Erythroblast (primary cell): ENCODE measurements around the gene OLFML2B.

Experiments
- GATA1 ChIP-seq: IDR thresholded peaks from 2 replicates; pipeline ENCODE4 v1.6.1; 2011; ENCODE audit warnings: low read depth, mild to moderate bottlenecking, control low read depth, low read length, moderate library complexity
- POLR2A ChIP-seq: IDR thresholded peaks from 2 replicates; pipeline ENCODE4 v1.6.1; 2011; ENCODE audit warnings: mild to moderate bottlenecking, low read length

GRCh38 chr1:161951646-161952045 is 72.0 kb downstream of the OLFML2B start:
- TF ChIP-seq POLR2A (no peak), GATA1 (no peak)
